WTC11 (cell line): Measurements from ENCODE around the gene RPS6KA6. TPM values are rescaled to one million over a fixed set of nuclear protein-coding genes. Genes with fewer than 3 reads are reported as not detected.

Experiments
- ATAC-seq: fragments of 200-7000 bp; cut with Tn5 transposase; 2 replicates; pipeline ENCODE4 v1.10.0; 2021; ENCODE audit warnings: mild to moderate bottlenecking, moderate library complexity
- CTCF ChIA-PET: fragments of 300-600 bp; sonication (Branson Sonifier 250); formaldehyde crosslinking; loops from one replicate; lab custom pipeline; 2021; ENCODE audit warnings: antibody characterized with exemption; lab: Charles Lee
- POLR2A ChIA-PET: fragments of 350-600 bp; sonication (Branson Sonifier 250); formaldehyde crosslinking; loops from one replicate; lab custom pipeline; 2021; ENCODE audit warnings: antibody characterized with exemption; lab: Charles Lee
- DNase-seq: peaks from one replicate; pipeline ENCODE4 v3.0.0; 2021; ENCODE audit warnings: low spot score
- H3K27ac Mint-ChIP-seq: 2 replicates; pipeline ENCODE4 v1.8.0; 2021; ENCODE audit warnings: mixed read lengths
- H3K27me3 Mint-ChIP-seq: 2 replicates; pipeline ENCODE4 v1.8.0; 2021; ENCODE audit warnings: low read depth, mild to moderate bottlenecking, moderate library complexity, mixed read lengths
- H3K36me3 Mint-ChIP-seq: 2 replicates; pipeline ENCODE4 v1.8.0; 2021; ENCODE audit warnings: mixed read lengths
- H3K4me1 Mint-ChIP-seq: 2 replicates; pipeline ENCODE4 v1.8.0; 2022; ENCODE audit warnings: mixed read lengths
- H3K4me3 Mint-ChIP-seq: 2 replicates; pipeline ENCODE4 v1.8.0; 2021; ENCODE audit warnings: mild to moderate bottlenecking, moderate library complexity, mixed read lengths
- H3K9me3 Mint-ChIP-seq: 2 replicates; pipeline ENCODE4 v1.8.0; 2021; ENCODE audit warnings: mixed read lengths
- ATF1 ChIP-seq: sonication (generic); formaldehyde crosslinking; IDR thresholded peaks from 2 replicates; pipeline ENCODE4 v1.8.1; 2023; ENCODE audit warnings: mild to moderate bottlenecking, moderate library complexity, missing genetic modification reagents
- GABPB1 ChIP-seq: sonication (generic); formaldehyde crosslinking; IDR thresholded peaks from 2 replicates; pipeline ENCODE4 v1.8.1; 2023; ENCODE audit warnings: mild to moderate bottlenecking, missing genetic modification reagents
- JAZF1 ChIP-seq: fragments of 250-450 bp; sonication (Bioruptor Pico); IDR thresholded peaks from 2 replicates; pipeline ENCODE4 v1.9.0; 2021; ENCODE audit warnings: moderate library complexity, mild to moderate bottlenecking, inconsistent platforms
- NFATC4 ChIP-seq: fragments of 250-450 bp; sonication (Bioruptor Pico); IDR thresholded peaks from 2 replicates; pipeline ENCODE4 v1.9.0; 2021; ENCODE audit warnings: mild to moderate bottlenecking
- NFYB ChIP-seq: sonication (generic); formaldehyde crosslinking; conservative IDR thresholded peaks from 2 replicates; pipeline ENCODE4 v1.8.0; 2022; ENCODE audit warnings: low read depth, missing genetic modification reagents
- NR3C1 ChIP-seq: sonication (generic); formaldehyde crosslinking; conservative IDR thresholded peaks from 2 replicates; pipeline ENCODE4 v1.8.1; 2023; ENCODE audit warnings: low read depth, mild to moderate bottlenecking, missing genetic modification reagents
- TEAD1 ChIP-seq: sonication (generic); formaldehyde crosslinking; IDR thresholded peaks from 2 replicates; pipeline ENCODE4 v1.8.0; 2022; ENCODE audit warnings: mild to moderate bottlenecking, missing genetic modification reagents
- total RNA-seq: library from RNA; stranded (reverse); gene quantifications from 3 replicates; pipeline ENCODE4 v1.2.3, GENCODE V29; 2021
- TF ChIP-seq, protein P1 (sequence below): sonication (generic); formaldehyde crosslinking; IDR thresholded peaks from 2 replicates; pipeline ENCODE4 v1.8.1; 2023; ENCODE audit warnings: mild to moderate bottlenecking, missing genetic modification reagents, moderate library complexity
- TF ChIP-seq, protein P2 (sequence below): sonication (generic); formaldehyde crosslinking; IDR thresholded peaks from 2 replicates; pipeline ENCODE4 v1.8.1; 2023; ENCODE audit warnings: mild to moderate bottlenecking, missing genetic modification reagents, borderline replicate concordance
- TF ChIP-seq, protein P3 (sequence below): sonication (generic); formaldehyde crosslinking; IDR thresholded peaks from 2 replicates; pipeline ENCODE4 v1.8.0; 2022; ENCODE audit warnings: mild to moderate bottlenecking, missing genetic modification reagents
- TF ChIP-seq, protein P4 (sequence below): sonication (generic); formaldehyde crosslinking; IDR thresholded peaks from 2 replicates; pipeline ENCODE4 v1.8.0; 2022; ENCODE audit warnings: missing genetic modification reagents
- TF ChIP-seq, protein P5 (sequence below): fragments of 250-450 bp; sonication (Bioruptor Pico); IDR thresholded peaks from 2 replicates; pipeline ENCODE4 v1.9.0; 2021; ENCODE audit warnings: mild to moderate bottlenecking
- TF ChIP-seq, protein P6 (sequence below): fragments of 250-450 bp; sonication (Bioruptor Pico); IDR thresholded peaks from 2 replicates; pipeline ENCODE4 v1.9.0; 2021; ENCODE audit warnings: mild to moderate bottlenecking, borderline replicate concordance
- TF ChIP-seq, protein P7 (sequence below): fragments of 250-450 bp; sonication (Bioruptor Pico); IDR thresholded peaks from 2 replicates; pipeline ENCODE4 v1.8.0; 2021; ENCODE audit warnings: mild to moderate bottlenecking
- TF ChIP-seq, protein P8 (sequence below): fragments of 250-450 bp; sonication (Bioruptor Pico); IDR thresholded peaks from 2 replicates; pipeline ENCODE4 v2.1.2; 2022; ENCODE audit warnings: mild to moderate bottlenecking, moderate library complexity

Gene RPS6KA6
- total RNA-seq, 1 experiment from 2014 or later, result 13.3 TPM

DNA sequence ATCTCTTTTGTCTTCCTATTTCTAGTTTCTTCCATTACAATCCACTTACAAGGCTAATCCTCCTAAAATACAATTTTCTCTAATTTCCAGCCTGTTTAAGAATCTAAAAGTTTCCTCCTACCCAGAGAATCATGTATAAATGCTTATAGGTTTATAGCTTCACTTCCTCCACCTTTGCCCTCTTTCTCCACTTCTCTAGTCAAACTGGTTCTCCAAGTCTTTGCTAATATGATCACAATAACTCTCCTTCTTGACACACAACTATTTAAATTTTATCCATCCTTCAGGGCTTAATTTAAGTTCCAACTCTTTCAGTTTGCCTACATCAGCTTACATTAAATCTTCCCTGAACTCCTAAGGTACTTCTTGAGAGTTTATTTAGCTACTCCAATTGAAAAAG is 69.2 kb downstream of the RPS6KA6 start (continued):
- TF ChIP-seq, protein P1, sequence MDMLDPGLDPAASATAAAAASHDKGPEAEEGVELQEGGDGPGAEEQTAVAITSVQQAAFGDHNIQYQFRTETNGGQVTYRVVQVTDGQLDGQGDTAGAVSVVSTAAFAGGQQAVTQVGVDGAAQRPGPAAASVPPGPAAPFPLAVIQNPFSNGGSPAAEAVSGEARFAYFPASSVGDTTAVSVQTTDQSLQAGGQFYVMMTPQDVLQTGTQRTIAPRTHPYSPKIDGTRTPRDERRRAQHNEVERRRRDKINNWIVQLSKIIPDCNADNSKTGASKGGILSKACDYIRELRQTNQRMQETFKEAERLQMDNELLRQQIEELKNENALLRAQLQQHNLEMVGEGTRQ, result no peak
- TF ChIP-seq, all 79 proteins: peak for 0

DNA sequence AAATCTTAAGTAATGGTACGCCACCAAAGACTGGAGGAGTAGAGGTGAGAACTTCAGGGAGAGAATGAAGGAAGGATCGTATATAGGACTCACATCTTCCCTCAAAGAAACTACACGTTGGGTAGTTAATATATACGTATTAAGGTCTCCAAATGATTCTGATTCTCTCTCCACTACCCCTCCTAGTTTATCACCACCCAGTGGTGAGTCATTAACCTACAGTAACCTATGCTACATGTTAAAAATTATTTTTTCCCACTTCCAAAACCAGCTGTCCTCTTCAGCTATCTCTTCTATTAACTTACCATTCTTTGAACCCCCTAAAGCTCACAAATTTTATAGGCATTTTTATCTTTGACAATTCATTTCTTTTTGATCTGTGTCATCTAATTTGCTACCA is 69.7 kb downstream of the RPS6KA6 start:
- POLR2A ChIA-PET, result no interaction called here
- no peak for DNase-seq
- Mint-ChIP-seq H3K36me3 (peaks cover 17% of the 10 kb centered on the region), H3K9me3 (peaks cover 3% of the 10 kb centered on the region; the same call in 1 of the 2 replicates), H3K27ac (no peak overlapping the region), H3K4me1 (peaks cover 8% of the 10 kb centered on the region), H3K4me3 (no peak overlapping the region), H3K27me3 (no peaks in the 10 kb centered on the region)
- ATAC-seq, result no peak
- TF ChIP-seq NFYB (CRISPR knock-in tag) (no peak), NR3C1 (no peak), JAZF1 (CRISPR knock-in tag) (no peak)
- TF ChIP-seq, protein P2, sequence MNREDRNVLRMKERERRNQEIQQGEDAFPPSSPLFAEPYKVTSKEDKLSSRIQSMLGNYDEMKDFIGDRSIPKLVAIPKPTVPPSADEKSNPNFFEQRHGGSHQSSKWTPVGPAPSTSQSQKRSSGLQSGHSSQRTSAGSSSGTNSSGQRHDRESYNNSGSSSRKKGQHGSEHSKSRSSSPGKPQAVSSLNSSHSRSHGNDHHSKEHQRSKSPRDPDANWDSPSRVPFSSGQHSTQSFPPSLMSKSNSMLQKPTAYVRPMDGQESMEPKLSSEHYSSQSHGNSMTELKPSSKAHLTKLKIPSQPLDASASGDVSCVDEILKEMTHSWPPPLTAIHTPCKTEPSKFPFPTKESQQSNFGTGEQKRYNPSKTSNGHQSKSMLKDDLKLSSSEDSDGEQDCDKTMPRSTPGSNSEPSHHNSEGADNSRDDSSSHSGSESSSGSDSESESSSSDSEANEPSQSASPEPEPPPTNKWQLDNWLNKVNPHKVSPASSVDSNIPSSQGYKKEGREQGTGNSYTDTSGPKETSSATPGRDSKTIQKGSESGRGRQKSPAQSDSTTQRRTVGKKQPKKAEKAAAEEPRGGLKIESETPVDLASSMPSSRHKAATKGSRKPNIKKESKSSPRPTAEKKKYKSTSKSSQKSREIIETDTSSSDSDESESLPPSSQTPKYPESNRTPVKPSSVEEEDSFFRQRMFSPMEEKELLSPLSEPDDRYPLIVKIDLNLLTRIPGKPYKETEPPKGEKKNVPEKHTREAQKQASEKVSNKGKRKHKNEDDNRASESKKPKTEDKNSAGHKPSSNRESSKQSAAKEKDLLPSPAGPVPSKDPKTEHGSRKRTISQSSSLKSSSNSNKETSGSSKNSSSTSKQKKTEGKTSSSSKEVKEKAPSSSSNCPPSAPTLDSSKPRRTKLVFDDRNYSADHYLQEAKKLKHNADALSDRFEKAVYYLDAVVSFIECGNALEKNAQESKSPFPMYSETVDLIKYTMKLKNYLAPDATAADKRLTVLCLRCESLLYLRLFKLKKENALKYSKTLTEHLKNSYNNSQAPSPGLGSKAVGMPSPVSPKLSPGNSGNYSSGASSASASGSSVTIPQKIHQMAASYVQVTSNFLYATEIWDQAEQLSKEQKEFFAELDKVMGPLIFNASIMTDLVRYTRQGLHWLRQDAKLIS (CRISPR knock-in tag), result no peak
- TF ChIP-seq, protein P3, sequence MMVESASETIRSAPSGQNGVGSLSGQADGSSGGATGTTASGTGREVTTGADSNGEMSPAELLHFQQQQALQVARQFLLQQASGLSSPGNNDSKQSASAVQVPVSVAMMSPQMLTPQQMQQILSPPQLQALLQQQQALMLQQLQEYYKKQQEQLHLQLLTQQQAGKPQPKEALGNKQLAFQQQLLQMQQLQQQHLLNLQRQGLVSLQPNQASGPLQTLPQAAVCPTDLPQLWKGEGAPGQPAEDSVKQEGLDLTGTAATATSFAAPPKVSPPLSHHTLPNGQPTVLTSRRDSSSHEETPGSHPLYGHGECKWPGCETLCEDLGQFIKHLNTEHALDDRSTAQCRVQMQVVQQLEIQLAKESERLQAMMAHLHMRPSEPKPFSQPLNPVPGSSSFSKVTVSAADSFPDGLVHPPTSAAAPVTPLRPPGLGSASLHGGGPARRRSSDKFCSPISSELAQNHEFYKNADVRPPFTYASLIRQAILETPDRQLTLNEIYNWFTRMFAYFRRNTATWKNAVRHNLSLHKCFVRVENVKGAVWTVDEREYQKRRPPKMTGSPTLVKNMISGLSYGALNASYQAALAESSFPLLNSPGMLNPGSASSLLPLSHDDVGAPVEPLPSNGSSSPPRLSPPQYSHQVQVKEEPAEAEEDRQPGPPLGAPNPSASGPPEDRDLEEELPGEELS, result no peak
- TF ChIP-seq, protein P4, sequence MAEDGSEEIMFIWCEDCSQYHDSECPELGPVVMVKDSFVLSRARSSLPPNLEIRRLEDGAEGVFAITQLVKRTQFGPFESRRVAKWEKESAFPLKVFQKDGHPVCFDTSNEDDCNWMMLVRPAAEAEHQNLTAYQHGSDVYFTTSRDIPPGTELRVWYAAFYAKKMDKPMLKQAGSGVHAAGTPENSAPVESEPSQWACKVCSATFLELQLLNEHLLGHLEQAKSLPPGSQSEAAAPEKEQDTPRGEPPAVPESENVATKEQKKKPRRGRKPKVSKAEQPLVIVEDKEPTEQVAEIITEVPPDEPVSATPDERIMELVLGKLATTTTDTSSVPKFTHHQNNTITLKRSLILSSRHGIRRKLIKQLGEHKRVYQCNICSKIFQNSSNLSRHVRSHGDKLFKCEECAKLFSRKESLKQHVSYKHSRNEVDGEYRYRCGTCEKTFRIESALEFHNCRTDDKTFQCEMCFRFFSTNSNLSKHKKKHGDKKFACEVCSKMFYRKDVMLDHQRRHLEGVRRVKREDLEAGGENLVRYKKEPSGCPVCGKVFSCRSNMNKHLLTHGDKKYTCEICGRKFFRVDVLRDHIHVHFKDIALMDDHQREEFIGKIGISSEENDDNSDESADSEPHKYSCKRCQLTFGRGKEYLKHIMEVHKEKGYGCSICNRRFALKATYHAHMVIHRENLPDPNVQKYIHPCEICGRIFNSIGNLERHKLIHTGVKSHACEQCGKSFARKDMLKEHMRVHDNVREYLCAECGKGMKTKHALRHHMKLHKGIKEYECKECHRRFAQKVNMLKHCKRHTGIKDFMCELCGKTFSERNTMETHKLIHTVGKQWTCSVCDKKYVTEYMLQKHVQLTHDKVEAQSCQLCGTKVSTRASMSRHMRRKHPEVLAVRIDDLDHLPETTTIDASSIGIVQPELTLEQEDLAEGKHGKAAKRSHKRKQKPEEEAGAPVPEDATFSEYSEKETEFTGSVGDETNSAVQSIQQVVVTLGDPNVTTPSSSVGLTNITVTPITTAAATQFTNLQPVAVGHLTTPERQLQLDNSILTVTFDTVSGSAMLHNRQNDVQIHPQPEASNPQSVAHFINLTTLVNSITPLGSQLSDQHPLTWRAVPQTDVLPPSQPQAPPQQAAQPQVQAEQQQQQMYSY (CRISPR knock-in tag), result no peak
- TF ChIP-seq, protein P5, sequence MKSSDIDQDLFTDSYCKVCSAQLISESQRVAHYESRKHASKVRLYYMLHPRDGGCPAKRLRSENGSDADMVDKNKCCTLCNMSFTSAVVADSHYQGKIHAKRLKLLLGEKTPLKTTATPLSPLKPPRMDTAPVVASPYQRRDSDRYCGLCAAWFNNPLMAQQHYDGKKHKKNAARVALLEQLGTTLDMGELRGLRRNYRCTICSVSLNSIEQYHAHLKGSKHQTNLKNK (CRISPR knock-in tag), result no peak
- CTCF ChIA-PET, result interaction anchor here (1.3 kb wide), 1 partner anchor 72 kb away, joined by 9 read pairs; no protein-coding TSS in a partner anchor

DNA sequence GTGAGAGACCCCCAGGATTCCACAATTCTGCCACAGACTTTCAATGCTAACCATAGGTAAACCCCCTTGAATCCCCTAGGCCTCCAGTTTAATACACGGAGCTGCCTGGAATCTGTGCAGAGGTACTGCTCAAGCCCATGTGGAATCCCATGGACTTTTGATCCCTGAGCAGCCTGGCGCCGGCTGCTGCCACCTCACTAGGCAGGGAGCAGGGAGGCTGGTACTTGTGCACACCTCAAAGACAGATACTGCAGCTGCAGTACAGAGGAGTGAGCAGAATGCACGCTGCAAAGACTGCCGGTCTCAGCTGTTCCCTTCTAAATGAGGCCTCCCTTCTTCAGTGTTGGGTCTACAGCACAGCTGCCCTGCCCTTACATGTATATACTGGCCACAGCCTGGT is 79.4 kb downstream of the RPS6KA6 start:
- POLR2A ChIA-PET, result no interaction called here
- H3K4me3 Mint-ChIP-seq, result no peak overlapping the region
- no peak for DNase-seq
- TF ChIP-seq ATF1 (CRISPR knock-in tag) (no peak), NFATC4 (CRISPR knock-in tag) (no peak), GABPB1 (CRISPR knock-in tag) (no peak), TEAD1 (CRISPR knock-in tag) (no peak)
- TF ChIP-seq, protein P6, sequence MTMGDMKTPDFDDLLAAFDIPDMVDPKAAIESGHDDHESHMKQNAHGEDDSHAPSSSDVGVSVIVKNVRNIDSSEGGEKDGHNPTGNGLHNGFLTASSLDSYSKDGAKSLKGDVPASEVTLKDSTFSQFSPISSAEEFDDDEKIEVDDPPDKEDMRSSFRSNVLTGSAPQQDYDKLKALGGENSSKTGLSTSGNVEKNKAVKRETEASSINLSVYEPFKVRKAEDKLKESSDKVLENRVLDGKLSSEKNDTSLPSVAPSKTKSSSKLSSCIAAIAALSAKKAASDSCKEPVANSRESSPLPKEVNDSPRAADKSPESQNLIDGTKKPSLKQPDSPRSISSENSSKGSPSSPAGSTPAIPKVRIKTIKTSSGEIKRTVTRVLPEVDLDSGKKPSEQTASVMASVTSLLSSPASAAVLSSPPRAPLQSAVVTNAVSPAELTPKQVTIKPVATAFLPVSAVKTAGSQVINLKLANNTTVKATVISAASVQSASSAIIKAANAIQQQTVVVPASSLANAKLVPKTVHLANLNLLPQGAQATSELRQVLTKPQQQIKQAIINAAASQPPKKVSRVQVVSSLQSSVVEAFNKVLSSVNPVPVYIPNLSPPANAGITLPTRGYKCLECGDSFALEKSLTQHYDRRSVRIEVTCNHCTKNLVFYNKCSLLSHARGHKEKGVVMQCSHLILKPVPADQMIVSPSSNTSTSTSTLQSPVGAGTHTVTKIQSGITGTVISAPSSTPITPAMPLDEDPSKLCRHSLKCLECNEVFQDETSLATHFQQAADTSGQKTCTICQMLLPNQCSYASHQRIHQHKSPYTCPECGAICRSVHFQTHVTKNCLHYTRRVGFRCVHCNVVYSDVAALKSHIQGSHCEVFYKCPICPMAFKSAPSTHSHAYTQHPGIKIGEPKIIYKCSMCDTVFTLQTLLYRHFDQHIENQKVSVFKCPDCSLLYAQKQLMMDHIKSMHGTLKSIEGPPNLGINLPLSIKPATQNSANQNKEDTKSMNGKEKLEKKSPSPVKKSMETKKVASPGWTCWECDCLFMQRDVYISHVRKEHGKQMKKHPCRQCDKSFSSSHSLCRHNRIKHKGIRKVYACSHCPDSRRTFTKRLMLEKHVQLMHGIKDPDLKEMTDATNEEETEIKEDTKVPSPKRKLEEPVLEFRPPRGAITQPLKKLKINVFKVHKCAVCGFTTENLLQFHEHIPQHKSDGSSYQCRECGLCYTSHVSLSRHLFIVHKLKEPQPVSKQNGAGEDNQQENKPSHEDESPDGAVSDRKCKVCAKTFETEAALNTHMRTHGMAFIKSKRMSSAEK (CRISPR knock-in tag), result no peak
- TF ChIP-seq, protein P7, sequence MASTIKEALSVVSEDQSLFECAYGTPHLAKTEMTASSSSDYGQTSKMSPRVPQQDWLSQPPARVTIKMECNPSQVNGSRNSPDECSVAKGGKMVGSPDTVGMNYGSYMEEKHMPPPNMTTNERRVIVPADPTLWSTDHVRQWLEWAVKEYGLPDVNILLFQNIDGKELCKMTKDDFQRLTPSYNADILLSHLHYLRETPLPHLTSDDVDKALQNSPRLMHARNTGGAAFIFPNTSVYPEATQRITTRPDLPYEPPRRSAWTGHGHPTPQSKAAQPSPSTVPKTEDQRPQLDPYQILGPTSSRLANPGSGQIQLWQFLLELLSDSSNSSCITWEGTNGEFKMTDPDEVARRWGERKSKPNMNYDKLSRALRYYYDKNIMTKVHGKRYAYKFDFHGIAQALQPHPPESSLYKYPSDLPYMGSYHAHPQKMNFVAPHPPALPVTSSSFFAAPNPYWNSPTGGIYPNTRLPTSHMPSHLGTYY, result no peak
- TF ChIP-seq, protein P8, sequence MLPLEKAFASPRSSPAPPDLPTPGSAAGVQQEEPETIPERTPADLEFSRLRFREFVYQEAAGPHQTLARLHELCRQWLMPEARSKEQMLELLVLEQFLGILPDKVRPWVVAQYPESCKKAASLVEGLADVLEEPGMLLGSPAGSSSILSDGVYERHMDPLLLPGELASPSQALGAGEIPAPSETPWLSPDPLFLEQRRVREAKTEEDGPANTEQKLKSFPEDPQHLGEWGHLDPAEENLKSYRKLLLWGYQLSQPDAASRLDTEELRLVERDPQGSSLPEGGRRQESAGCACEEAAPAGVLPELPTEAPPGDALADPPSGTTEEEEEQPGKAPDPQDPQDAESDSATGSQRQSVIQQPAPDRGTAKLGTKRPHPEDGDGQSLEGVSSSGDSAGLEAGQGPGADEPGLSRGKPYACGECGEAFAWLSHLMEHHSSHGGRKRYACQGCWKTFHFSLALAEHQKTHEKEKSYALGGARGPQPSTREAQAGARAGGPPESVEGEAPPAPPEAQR (CRISPR knock-in tag), result no peak

More for the DNA sequence above, 79.4 kb downstream of the RPS6KA6 start:
- ATAC-seq, result no peak
- H3K4me1 Mint-ChIP-seq, result no peaks in the 10 kb centered on the region
- CTCF ChIA-PET, result no interaction called here
- H3K9me3 Mint-ChIP-seq, result no peaks in the 10 kb centered on the region
- peaks cover 15% of the 10 kb centered on the region for H3K36me3 Mint-ChIP-seq
- no peaks in the 10 kb centered on the region for H3K27me3 Mint-ChIP-seq
- no peak overlapping the region for H3K27ac Mint-ChIP-seq
